HepG2 (cell line): Measurements from ENCODE around the gene ACSS1. TPM values are rescaled to one million over a fixed set of nuclear protein-coding genes. Genes with fewer than 3 reads are reported as not detected.
A peak's percentile ranks its signal among the peaks of the same experiment; 100 is the strongest.

Source experiments
- CHD2 ChIP-seq: IDR thresholded peaks from 2 replicates; pipeline ENCODE4 v1.6.1; 2011; ENCODE audit warnings: low read depth, low read length, improper control_type of control experiment
- HOXA5 ChIP-seq: sonication (generic); formaldehyde crosslinking; IDR thresholded peaks from 2 replicates; pipeline ENCODE4 v1.4.0; 2020; ENCODE audit warnings: missing genetic modification reagents
- KDM5B ChIP-seq: sonication (generic); formaldehyde crosslinking; IDR thresholded peaks from 2 replicates; pipeline ENCODE4 v1.4.0; 2020; ENCODE audit warnings: missing genetic modification reagents, mild to moderate bottlenecking, borderline replicate concordance
- MAFF ChIP-seq: IDR thresholded peaks from 2 replicates; pipeline ENCODE4 v1.6.1; 2011; ENCODE audit warnings: low read depth, low read length, improper control_type of control experiment
- MAFK ChIP-seq, 2 experiments: IDR thresholded peaks in 1 of 2; conservative IDR thresholded peaks in 1 of 2; 2 replicates each; pipeline ENCODE4 v1.6.1; 2011; ENCODE audit warnings: improper control_type of control experiment in 2 of 2, low read length in 2 of 2
- MIER3 ChIP-seq: IDR thresholded peaks from 2 replicates; pipeline ENCODE4 v1.6.1; 2016; ENCODE audit warnings: missing compliant biosample characterization, borderline replicate concordance
- MIXL1 ChIP-seq: IDR thresholded peaks from 2 replicates; pipeline ENCODE4 v1.6.1; 2016
- NFYC ChIP-seq: IDR thresholded peaks from 2 replicates; pipeline ENCODE4 v1.6.1; 2016; ENCODE audit warnings: missing genetic modification reagents, missing compliant biosample characterization
- RBAK ChIP-seq: sonication (generic); formaldehyde crosslinking; IDR thresholded peaks from 2 replicates; pipeline ENCODE4 v1.5.1; 2020; ENCODE audit warnings: mild to moderate bottlenecking, missing genetic modification reagents
- SAFB2 ChIP-seq: sonication (generic); formaldehyde crosslinking; IDR thresholded peaks from 2 replicates; pipeline ENCODE4 v1.5.1; 2020; ENCODE audit warnings: missing genetic modification reagents, low read depth, mild to moderate bottlenecking, borderline replicate concordance
- SALL1 ChIP-seq: sonication (generic); formaldehyde crosslinking; IDR thresholded peaks from 2 replicates; pipeline ENCODE4 v1.8.0; 2022; ENCODE audit warnings: mild to moderate bottlenecking, missing genetic modification reagents
- SOX6 ChIP-seq, 2 experiments: fragments of 450-650 bp in 1 of 2; sonication (generic) in 1 of 2; formaldehyde crosslinking in 1 of 2; IDR thresholded peaks; 2 replicates each; pipeline versions ENCODE4 v1.4.0 to v1.6.1; 2017 to 2020; ENCODE audit warnings: antibody characterized with exemption in 1 of 2, mild to moderate bottlenecking in 1 of 2, missing genetic modification reagents in 1 of 2
- SPEN ChIP-seq: sonication (generic); formaldehyde crosslinking; IDR thresholded peaks from 2 replicates; pipeline ENCODE4 v1.5.1; 2020; ENCODE audit warnings: low read depth, mild to moderate bottlenecking, missing genetic modification reagents
- TGIF2 ChIP-seq: IDR thresholded peaks from 2 replicates; pipeline ENCODE4 v1.6.1; 2016; ENCODE audit warnings: control low read depth, missing compliant biosample characterization
- XRCC5 ChIP-seq: fragments of 200-400 bp; formaldehyde crosslinking; optimal IDR thresholded peaks from 2 replicates; pipeline ENCODE3; 2017; ENCODE audit warnings: mild to moderate bottlenecking, low read length
- ZMYM4 ChIP-seq: sonication (generic); formaldehyde crosslinking; IDR thresholded peaks from 2 replicates; pipeline ENCODE4 v1.8.1; 2023; ENCODE audit warnings: mild to moderate bottlenecking, missing genetic modification reagents
- ZNF230 ChIP-seq: sonication (generic); formaldehyde crosslinking; IDR thresholded peaks from 2 replicates; pipeline ENCODE4 v1.4.0; 2020; ENCODE audit warnings: mild to moderate bottlenecking, missing genetic modification reagents
- ZNF343 ChIP-seq: sonication (generic); formaldehyde crosslinking; IDR thresholded peaks from 2 replicates; pipeline ENCODE4 v1.4.0; 2020; ENCODE audit warnings: mild to moderate bottlenecking, missing genetic modification reagents
- ZNF546 ChIP-seq: sonication (generic); formaldehyde crosslinking; conservative IDR thresholded peaks from 2 replicates; pipeline ENCODE4 v1.8.1; 2023; ENCODE audit warnings: mild to moderate bottlenecking, missing genetic modification reagents
- ZNF614 ChIP-seq: IDR thresholded peaks from 2 replicates; pipeline ENCODE4 v1.6.1; 2018; ENCODE audit warnings: missing biosample characterization, missing genetic modification reagents, inconsistent platforms, borderline replicate concordance
- ZNF788 ChIP-seq: sonication (generic); formaldehyde crosslinking; IDR thresholded peaks from 2 replicates; pipeline ENCODE4 v1.5.0; 2020; ENCODE audit warnings: mild to moderate bottlenecking, missing genetic modification reagents, borderline replicate concordance
- polyA plus RNA-seq, 8 experiments: library from polyadenylated mRNA; depleted of rRNA in 3 of 8; stranded (reverse) in 7 of 8; unstranded in 1 of 8; fragments of >200 nt; fragmentation: Illumina TruSeq in 4 of 8; extraction: Trizol in 4 of 8; gene quantifications; 2 replicates each; pipeline versions ENCODE4 v1.2.1 to v1.2.3, GENCODE V29; 2011 to 2016; ENCODE audit warnings: low read depth in 4 of 8, missing spikeins in 1 of 8, mixed read lengths in 1 of 8; ENCODE audit not compliant: insufficient read depth in 1 of 8
- total RNA-seq, 5 experiments: library from RNA; depleted of rRNA; stranded (reverse); fragments of >200 nt; fragmentation: Illumina TruSeq; extraction: Trizol; gene quantifications; 2 replicates each; pipeline ENCODE4 v1.2.3, GENCODE V29; 2016; ENCODE audit warnings: low read depth in 1 of 5
- TF ChIP-seq, protein P1 (sequence below): sonication (generic); formaldehyde crosslinking; IDR thresholded peaks from 2 replicates; pipeline ENCODE4 v1.5.1; 2020; ENCODE audit warnings: mild to moderate bottlenecking, moderate library complexity, missing genetic modification reagents
- TF ChIP-seq, protein P2 (sequence below): sonication (generic); formaldehyde crosslinking; IDR thresholded peaks from 2 replicates; pipeline ENCODE4 v1.5.0; 2020; ENCODE audit warnings: mild to moderate bottlenecking, missing genetic modification reagents
- TF ChIP-seq, protein P3 (sequence below): sonication (generic); formaldehyde crosslinking; IDR thresholded peaks from 2 replicates; pipeline ENCODE4 v1.8.0; 2022; ENCODE audit warnings: missing genetic modification reagents, mild to moderate bottlenecking, borderline replicate concordance

The ACSS1 gene
- total and polyA plus RNA-seq, 2 of the 13 experiments (the other 11 are each of a cell fraction or from before 2014, with no cell fraction given) = 15.2 to 41.6 TPM

DNA sequence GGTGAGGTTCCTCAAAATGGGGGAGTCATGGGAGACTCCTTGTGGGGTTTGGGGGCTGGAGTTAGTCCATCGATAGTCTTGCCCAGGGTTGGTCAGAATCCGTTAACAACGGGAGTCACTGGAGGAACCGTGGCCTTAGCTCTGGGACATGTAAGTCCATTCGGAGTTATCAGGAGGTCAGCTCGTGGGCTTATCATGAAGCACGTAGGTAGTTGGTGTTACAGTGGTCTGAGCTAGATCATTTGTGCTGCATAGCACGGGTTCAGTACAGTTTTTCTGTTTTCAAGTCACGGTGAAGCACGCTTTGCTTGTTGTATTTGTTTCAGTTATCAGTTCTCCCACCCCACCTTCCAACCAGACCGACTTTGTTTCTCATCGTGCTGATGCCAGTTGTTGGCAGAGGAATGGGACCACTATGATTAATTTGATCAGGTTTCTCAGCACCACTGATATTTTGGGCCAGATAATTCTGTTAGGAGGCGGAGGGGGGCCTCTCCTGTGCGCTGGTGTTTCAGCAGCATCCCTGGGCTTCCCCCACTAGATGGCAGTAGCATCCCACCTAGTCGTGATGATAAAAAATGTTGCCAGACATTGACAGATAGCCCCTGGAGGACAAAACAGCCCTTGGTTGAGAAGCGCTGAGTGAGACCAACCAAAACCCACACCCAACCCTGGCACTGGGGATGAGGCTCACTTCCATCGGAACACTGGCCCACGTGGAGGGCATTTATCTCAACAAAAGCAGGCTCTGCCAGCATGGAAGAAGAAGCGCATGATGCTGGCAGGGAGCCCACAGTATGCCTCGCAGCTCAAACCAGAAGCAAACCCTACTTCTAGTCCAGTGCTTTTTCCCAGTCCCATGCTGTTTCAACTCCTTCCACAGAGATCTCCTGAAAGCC, 63.2 kb downstream of the ACSS1 start (continued):
- TF ChIP-seq, protein P1, sequence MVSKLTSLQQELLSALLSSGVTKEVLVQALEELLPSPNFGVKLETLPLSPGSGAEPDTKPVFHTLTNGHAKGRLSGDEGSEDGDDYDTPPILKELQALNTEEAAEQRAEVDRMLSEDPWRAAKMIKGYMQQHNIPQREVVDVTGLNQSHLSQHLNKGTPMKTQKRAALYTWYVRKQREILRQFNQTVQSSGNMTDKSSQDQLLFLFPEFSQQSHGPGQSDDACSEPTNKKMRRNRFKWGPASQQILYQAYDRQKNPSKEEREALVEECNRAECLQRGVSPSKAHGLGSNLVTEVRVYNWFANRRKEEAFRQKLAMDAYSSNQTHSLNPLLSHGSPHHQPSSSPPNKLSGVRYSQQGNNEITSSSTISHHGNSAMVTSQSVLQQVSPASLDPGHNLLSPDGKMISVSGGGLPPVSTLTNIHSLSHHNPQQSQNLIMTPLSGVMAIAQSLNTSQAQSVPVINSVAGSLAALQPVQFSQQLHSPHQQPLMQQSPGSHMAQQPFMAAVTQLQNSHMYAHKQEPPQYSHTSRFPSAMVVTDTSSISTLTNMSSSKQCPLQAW = 0 out of 2 replicates have a peak, but pooled peaks have one; percentile 11
- TF ChIP-seq MAFF (peak; percentile 16; the same call in 1 of the 2 replicates), ZNF614 (0 out of 2 replicates have a peak, but pooled peaks have one; percentile 41), XRCC5 (peak; percentile 68), ZMYM4 (CRISPR knock-in tag) (0 out of 2 replicates have a peak, but pooled peaks have one; percentile 26), ZNF343 (CRISPR knock-in tag) (0 out of 2 replicates have a peak, but pooled peaks have one; percentile 29), MAFK (conservative IDR thresholded peaks at IDR 0.05 in 1 of 2, IDR thresholded peaks at IDR 0.05 in 1 of 2; ENCODE audit: low read length in 2 of 2) (0 out of 4 replicates have a peak, but pooled peaks of 1 of the 2 experiments have one; percentile 6), SPEN (CRISPR knock-in tag) (peak; percentile 53; the same call in 1 of the 2 replicates), KDM5B (CRISPR knock-in tag) (peak; percentile 58; the same call in 1 of the 2 replicates), NFYC (CRISPR knock-in tag) (no peak), SALL1 (CRISPR knock-in tag) (peak; percentile 45; the same call in 1 of the 2 replicates), RBAK (CRISPR knock-in tag) (no peak), SAFB2 (CRISPR knock-in tag) (no peak), ZNF546 (no peak), MIER3 (CRISPR knock-in tag) (0 out of 2 replicates have a peak, but pooled peaks have one; percentile 49), TGIF2 (CRISPR knock-in tag) (peak; percentile 62; the same call in 1 of the 2 replicates), CHD2 (0 out of 2 replicates have a peak, but pooled peaks have one; percentile 23), HOXA5 (CRISPR knock-in tag) (peak; percentile 100), SOX6 (IDR thresholded peaks at IDR 0.05) (no peak), SOX6 (CRISPR knock-in tag; IDR thresholded peaks at IDR 0.05) (0 out of 2 replicates have a peak, but pooled peaks have one; percentile 37), ZNF230 (0 out of 2 replicates have a peak, but pooled peaks have one; percentile 28), MIXL1 (CRISPR knock-in tag) (0 out of 2 replicates have a peak, but pooled peaks have one; percentile 49), ZNF788 (CRISPR knock-in tag) (peak; percentile 73; the same call in 1 of the 2 replicates)
- TF ChIP-seq, protein P2, sequence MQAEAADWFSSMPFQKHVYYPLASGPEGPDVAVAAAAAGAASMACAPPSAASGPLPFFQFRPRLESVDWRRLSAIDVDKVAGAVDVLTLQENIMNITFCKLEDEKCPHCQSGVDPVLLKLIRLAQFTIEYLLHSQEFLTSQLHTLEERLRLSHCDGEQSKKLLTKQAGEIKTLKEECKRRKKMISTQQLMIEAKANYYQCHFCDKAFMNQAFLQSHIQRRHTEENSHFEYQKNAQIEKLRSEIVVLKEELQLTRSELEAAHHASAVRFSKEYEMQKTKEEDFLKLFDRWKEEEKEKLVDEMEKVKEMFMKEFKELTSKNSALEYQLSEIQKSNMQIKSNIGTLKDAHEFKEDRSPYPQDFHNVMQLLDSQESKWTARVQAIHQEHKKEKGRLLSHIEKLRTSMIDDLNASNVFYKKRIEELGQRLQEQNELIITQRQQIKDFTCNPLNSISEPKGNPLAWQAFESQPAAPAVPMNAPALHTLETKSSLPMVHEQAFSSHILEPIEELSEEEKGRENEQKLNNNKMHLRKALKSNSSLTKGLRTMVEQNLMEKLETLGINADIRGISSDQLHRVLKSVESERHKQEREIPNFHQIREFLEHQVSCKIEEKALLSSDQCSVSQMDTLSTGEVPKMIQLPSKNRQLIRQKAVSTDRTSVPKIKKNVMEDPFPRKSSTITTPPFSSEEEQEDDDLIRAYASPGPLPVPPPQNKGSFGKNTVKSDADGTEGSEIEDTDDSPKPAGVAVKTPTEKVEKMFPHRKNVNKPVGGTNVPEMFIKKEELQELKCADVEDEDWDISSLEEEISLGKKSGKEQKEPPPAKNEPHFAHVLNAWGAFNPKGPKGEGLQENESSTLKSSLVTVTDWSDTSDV (CRISPR knock-in tag) = 0 out of 2 replicates have a peak, but pooled peaks have one; percentile 45
- TF ChIP-seq, protein P3, sequence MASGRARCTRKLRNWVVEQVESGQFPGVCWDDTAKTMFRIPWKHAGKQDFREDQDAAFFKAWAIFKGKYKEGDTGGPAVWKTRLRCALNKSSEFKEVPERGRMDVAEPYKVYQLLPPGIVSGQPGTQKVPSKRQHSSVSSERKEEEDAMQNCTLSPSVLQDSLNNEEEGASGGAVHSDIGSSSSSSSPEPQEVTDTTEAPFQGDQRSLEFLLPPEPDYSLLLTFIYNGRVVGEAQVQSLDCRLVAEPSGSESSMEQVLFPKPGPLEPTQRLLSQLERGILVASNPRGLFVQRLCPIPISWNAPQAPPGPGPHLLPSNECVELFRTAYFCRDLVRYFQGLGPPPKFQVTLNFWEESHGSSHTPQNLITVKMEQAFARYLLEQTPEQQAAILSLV (CRISPR knock-in tag) = 0 out of 2 replicates have a peak, but pooled peaks have one; percentile 19
